Endometrium (tissue), 2 donors: Measurements from ENCODE around the gene GPR42.
"Not testable (repeated sequence)": the region's sequence is repeated elsewhere in the genome, so short reads cannot be mapped to it uniquely, and the experiment has no call there.

Experiments used
- FAIRE-seq: peaks from 2 replicates; lab custom pipeline; 2012; peaks lifted over from hg19 to GRCh38; lab: Jason Lieb, UNC
- donor health status: control.
- donor health status: control.

GPR42 gene

DNA sequence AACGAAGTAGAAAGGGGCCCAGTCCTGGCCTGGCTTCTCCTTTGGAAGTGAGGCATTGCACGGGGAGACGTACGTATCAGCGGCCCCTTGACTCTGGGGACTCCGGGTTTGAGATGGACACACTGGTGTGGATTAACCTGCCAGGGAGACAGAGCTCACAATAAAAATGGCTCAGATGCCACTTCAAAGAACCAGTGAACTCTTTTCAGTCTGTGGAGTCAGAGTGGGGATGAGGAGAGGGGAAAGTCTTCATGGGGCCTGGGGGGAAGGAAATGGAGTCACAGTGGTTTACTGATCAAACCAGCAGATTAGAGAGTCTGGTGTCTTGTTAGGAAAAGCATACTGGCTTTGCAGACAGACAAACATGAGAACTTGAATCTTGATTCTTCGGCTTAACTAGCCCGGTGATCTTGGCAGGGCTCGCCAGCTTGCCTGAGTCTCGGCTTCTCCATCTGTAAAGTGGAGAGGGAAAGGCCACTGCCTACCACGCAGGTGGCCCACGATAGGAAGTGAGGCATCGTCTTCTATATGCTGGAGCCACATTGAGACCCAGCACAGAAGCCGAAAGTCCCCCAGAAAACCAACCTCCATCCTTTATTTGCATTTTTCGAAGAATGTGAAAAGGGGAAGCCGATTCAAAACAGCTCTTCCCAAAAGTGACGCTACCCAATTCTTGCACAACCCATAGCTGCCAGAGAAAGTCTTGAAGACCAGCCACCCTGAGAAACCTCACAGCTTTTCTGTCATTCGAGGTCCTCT lies 23.5 kb upstream of the GPR42 start, which contains the start of gene FFAR1:
Gene FFAR1 (plus strand): TSS at position 732 of the 759 bp plus-strand sequence. CDS start 3,650 bp downstream, outside the sequence.
- no peak for FAIRE-seq

DNA sequence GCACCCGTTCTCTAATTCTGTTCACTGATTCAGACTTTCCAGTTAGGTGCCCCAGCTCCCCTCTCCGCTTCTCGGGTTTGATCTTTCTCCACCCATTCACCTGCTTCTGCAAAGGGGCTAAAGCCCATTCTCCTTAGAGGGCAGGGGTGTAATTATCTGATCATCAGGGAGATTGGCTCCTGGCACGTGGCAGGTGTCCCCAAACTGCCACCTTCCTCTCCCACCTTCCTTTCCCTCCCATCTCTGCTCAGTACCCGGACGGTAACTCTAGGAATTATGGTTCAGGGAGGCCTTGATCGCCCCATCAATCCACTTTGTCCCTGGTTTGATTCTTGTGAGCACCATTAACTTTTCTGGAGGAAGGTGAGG lies 23.0 kb upstream of the GPR42 start:
- no peak for FAIRE-seq

DNA sequence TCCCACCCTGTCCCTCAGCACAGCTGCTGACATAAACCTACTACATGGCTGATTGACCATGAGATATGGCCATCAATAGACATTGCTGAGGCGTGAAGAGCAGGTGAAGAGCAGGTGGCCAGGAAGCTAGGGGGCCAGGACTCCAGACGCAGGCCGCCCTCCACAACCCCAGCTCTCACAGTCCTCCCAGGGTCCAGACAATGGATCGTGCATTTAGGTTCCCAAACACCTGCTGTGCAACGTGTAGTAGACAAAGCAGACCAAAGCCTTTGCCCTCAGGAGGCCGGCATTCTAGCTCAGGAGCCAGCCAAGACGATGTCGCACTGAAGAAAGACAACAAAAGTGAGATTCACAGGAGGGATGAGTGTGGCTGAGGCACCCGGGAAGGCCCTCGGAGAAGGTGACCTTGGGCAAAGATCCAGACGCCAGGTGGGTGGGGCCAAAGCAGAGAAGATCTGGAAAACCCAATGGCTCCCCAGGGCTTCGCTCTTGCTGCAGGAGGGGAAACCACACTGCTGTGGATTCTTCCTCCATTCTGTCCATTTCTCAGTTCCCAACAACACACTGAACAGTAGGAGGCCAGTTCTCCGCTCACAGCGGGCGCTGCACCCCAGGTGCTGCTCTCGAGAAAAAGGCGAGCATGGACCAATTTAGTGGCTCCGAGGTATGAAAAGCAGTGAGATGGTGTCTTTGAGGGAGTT lies 21.8 kb upstream of the GPR42 start:
- FAIRE-seq: no peak

DNA sequence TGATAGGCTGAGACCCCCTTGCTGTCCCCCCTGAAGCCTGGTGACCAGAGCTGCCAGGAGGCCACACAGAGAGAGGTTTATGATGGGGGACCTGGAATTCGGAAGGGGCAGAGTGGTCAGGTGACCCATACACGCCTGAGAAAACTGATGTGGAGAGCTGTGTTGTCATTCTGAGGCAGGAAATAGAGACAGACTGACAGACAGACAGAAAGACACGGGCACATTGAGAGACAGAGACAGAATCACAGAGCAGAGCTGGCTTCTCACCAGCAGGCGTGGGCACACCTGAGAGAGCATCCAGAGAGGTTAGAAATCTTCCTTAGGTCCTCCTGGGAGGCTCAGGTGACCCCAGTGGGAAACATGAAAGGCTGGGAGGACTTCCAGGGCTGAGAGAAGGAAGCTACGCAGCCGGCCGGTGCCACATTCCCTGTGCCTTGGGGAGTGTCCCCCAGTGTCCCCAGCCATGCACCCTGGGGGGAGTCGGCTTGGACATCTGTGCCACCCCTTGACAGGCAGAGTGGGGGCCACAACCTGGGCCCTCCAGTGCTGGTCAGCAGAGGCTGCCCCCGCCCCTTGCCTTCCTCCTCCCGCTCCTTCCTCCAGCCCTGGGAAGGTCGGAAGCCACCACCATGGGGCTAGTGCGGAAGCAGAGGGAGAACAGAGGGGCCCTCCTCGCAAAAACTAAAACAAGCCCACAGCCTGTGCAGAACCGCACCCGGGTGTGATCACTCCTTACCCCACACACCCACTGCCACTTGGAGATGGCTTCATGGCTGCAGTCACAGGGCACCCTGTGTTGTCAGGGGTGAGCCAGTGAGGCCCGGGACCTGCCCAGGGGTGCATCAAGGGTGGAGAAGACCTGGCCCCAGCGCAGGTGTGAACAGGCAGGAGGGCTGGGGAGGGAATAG lies 21.0 kb upstream of the GPR42 start:
- FAIRE-seq: no peak

DNA sequence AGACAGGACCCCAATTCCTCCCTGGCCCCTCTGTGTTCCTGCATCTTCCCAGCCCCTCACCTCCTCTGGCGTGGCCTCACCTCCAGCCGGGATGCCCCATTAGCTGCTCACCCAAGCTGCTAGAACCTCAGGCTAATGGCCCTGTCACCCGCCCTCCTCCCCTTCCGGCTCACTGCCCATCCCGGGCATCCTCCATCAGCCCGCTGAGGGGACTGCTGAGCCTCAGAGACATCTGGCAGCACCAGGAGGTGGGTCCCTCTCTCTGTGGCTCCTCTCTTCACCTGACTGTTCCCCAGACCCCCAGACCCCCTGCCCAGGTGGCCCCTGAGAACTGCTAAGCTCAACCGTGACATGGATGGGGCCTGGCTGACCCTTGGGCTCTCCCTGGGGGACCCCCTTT lies 20.3 kb upstream of the GPR42 start:
- no peak for FAIRE-seq

DNA sequence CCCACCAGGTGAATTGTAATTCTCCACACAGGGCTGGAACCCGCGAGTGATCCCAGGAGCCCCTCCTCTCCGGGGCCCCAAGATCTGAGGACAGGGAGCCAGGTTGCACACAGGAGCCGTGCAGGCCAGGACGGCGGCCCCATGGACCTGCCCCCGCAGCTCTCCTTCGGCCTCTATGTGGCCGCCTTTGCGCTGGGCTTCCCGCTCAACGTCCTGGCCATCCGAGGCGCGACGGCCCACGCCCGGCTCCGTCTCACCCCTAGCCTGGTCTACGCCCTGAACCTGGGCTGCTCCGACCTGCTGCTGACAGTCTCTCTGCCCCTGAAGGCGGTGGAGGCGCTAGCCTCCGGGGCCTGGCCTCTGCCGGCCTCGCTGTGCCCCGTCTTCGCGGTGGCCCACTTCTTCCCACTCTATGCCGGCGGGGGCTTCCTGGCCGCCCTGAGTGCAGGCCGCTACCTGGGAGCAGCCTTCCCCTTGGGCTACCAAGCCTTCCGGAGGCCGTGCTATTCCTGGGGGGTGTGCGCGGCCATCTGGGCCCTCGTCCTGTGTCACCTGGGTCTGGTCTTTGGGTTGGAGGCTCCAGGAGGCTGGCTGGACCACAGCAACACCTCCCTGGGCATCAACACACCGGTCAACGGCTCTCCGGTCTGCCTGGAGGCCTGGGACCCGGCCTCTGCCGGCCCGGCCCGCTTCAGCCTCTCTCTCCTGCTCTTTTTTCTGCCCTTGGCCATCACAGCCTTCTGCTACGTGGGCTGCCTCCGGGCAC lies 19.3 kb upstream of the GPR42 start:
- no peak for FAIRE-seq

DNA sequence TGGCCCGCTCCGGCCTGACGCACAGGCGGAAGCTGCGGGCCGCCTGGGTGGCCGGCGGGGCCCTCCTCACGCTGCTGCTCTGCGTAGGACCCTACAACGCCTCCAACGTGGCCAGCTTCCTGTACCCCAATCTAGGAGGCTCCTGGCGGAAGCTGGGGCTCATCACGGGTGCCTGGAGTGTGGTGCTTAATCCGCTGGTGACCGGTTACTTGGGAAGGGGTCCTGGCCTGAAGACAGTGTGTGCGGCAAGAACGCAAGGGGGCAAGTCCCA lies 18.8 kb upstream of the GPR42 start:
- FAIRE-seq: no peak

DNA sequence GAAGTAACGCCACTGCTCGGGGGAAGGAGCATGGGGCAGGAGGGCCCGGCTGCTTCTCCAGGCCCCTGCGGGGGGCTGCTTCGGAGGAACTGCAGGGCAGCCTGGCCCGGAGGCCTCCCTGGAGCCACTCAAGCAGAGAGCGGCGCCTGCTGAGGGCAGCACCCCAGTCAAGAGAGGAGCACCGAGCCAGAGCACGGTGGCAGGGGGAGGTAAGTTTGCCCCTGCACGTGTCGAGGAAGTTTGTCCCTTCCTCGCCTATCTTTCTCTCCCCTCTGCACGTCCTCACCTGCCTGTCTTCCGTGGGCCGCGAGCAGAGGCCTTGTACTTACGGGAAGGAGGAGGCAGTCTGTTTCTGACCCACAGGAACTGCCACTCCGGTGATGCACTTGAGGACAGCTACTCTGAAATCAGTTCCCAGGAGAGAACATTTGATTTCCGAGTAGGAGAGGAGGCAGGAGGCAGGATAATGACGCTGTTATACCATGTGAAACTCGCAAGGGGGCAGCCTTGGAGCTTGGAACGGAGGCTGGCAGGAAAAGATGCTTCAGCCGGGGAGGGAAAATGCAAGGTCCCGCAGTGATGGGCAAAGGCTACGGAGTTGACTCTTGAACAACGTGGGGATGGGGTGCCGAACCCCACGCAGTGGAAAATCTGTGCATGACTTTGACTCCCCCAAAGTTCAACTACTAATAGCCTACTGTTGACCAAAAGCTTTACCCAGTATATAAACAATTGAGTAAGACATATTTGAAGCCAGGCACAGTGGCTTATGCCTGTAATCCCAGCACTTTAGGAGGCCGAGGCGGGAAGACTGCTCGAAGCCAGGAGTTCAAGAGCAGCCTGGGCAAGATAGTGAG lies 18.2 kb upstream of the GPR42 start:
- FAIRE-seq: no peak

DNA sequence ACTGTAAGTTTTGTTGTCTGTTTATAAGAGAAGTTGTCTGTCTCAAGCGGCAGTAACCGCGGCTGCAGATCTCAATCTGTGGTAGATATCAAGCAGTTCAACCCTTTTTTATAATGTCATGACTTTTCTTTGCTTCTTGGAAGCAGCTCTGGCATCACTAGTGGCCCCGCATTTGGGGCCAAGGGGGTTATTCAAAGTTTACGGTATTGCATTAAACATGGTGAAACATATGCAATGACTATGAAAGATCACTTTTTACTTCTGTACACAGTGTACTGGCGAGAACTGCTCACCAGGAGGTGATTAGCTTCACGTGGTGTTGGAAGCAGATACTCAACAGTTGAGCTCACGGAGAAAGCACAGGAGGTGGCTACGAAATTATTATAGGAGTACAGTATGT lies 17.2 kb upstream of the GPR42 start:
- no peak for FAIRE-seq

DNA sequence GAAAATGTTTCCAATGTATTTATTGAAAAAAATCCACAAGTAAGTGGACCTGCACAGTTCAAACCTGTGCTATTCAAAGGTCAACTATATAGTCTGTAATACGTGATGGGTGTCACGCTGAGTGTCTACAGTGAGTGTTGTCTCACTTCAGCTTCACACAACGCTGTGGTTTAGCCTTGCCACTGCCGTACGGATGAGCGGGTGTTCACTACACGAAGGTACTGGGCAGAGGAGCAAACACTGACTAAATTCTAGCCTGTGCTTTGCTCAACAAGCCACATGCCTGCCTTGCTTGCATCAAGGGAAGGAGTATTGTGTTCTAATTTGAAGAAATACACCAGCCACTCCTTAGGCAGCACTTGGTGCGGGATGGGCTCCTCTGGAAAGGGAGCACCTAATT lies 16.0 kb upstream of the GPR42 start:
- FAIRE-seq: no peak

DNA sequence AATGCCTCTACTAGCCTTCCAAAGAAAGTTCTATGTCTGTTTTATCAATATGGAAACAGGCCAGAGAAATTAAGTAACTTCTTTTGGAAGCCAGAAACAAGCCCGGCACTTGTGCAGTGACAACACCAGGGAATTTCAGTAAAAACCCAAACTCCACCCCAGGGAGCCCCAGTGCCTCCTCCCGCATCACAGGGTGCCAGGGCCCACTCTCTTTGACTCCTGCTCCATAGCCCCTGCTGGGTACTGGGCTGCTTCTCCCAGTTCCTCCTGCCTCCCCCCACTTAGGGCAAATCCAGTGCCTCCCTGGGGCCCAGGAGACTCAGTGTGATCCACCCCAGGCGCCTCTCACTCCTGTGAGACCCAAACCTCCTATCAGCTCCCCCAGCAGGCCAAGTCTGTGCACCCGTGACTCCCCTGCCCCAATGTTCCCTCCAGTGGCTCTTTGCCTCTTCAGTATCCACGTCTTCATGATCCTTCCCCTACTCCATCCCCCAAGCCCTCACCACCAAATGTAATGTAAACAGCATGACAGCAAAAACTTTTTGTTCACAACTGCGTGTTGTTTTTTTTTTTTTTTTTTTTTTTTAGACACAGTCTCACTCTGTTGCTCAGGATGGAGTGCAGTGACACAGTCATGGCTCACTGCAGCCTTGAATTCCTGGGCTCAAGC lies 14.9 kb upstream of the GPR42 start:
- no peak for FAIRE-seq

DNA sequence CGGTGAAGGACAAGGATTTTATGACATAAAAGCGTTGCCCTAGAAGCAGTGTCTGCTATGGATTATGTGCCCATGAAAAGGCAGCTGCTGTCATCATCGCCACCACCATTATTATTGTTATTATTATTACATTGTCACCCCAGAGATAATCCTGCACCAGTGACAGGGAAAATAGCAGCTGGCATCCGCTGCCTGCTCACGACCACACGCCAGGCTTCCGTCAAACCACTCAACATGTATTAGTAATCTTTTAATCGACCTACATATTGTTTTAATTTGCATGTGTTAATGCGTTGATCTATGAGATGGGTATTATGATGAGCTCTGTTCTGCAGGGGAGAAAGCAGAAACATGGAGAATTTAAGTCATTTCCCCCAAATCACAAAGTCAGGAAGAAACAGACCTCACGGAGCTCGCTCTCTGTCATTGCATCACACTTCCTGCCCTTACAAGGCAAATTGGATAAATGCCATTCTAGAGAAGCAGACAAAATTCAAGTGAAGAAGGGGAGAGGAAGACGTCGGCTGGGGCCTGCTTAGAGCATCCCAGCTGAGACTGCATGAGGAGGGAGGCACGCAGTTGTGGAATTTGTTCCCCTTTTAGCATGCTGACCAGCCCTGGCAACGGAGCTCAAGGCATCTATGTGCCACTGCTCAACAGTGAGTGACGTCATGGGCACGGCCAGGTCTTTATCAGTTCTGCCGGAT lies 12.8 kb upstream of the GPR42 start, which contains the start of gene FFAR3:
Gene FFAR3 (plus strand): TSS at position 594 of the 707 bp plus-strand sequence. CDS start 431 bp downstream, outside the sequence.
- FAIRE-seq: no peak

DNA sequence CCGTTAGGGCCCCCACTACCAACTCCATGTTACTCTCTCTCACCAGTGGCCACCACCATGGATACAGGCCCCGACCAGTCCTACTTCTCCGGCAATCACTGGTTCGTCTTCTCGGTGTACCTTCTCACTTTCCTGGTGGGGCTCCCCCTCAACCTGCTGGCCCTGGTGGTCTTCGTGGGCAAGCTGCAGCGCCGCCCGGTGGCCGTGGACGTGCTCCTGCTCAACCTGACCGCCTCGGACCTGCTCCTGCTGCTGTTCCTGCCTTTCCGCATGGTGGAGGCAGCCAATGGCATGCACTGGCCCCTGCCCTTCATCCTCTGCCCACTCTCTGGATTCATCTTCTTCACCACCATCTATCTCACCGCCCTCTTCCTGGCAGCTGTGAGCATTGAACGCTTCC lies 12.0 kb upstream of the GPR42 start:
- not testable (repeated sequence) for FAIRE-seq

DNA sequence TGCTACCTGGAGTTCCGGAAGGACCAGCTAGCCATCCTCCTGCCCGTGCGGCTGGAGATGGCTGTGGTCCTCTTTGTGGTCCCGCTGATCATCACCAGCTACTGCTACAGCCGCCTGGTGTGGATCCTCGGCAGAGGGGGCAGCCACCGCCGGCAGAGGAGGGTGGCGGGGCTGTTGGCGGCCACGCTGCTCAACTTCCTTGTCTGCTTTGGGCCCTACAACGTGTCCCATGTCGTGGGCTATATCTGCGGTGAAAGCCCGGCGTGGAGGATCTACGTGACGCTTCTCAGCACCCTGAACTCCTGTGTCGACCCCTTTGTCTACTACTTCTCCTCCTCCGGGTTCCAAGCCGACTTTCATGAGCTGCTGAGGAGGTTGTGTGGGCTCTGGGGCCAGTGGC lies 11.5 kb upstream of the GPR42 start:
- FAIRE-seq: not testable (repeated sequence)

DNA sequence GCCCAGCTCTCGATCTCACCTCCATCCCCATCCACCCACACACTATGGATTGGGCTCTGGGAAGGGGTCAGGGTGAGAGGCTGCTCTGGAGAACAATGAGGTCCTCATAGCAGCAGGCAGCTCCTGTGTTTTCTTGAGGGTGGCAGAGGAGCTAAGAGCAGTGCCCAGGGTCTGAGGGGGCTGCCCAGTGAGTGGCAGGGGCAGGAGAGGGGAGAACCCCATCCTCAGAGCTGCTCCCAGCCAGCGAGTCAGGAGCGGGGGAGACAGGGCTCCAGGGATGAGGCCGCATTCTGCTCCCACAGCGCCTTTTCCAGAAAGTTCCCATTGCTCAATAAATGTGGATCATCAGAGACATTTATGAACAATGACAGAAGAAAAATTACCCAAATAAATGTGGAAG lies 10.8 kb upstream of the GPR42 start:
- not testable (repeated sequence) for FAIRE-seq

DNA sequence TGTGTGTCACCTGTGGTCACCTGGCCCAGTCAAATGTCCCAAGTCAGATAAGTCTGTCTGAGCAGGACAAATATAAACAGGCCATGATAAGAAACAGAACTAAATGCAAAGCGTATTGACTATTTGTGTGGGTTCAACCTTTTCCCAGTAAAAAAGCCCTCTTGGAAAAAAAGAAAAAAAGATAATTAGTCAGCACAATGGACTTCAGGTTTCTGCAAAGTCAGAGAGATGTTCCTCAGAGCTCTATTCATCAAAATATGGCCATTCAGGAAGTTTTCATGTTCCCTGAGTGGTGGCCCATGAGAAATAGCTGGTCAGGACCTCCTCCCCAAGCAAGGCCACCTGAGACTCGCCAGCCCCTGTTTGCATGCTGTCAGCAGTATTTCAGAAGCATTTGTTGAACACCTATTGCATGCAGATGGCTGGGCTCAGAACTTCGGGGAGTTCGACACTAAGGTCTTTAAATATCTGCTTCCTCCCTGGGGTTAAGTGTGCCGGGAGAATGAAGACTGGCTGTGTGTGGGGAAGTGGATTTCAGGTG lies 9.9 kb upstream of the GPR42 start:
- no peak for FAIRE-seq

DNA sequence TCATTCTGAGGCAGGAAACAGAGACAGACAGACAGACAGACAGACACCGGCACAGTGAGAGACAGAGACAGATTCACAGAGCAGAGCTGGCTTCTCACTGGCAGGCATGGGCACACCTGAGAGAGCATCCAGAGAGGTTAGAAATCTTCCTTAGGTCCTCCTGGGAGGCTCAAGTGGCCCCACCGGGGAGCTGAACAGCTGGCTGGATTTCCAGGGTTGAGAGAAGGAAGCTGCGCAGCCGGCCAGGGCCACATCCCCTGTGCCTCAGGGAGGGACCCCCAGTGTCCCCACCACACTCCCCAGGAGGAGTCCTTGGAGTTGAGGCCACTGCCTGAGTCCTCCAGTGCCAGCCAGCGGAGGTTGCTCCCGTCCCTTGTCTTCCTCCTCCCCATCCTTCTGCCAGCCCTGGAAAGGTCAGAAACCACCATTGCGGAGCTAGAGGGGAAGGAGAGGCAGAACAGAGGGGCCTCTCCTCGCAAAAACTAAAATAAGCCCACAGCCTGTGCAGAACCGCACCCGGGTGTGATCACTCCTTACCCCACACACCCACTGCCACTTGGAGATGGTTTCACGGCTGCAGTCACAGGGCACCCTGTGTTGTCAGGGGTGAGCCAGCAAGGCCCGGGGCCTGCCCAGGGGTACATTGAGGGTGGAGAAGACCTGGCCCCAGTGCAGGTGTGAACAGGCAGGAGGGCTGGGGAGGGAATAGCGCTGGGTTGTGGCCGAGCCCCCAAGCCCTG lies 8.4 kb upstream of the GPR42 start:
- no peak for FAIRE-seq

DNA sequence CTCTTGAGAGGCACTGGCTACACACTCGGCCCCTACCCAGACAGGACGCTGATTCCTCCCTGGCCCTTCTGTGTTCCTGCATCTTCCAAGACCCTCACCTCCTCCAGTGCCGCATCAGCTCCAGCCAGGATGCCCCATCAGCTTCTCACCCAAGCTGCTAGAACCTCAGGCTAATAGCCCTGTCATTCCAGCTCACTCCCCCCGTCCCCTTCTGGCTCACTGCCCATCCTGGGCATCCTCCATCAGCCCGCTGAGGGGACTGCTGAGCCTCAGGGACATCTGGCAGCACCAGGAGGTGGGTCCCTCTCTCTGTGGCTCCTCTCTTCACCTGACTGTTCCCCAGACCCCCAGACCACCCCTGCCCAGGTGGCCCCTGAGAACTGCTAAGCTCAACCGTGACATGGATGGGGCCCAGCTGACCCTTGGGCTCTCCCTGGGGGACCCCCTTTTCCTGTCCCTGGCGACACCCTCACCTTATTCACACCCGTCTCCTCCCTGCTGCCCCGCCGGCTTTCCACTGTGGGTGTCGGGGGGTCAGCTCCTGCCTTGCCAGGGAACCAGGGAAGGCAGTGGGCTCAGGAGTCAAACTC lies 7.8 kb upstream of the GPR42 start:
- no peak for FAIRE-seq
